Astrocyte (in vitro differentiated cells and primary cell): ENCODE measurements around the gene IGFBP2. TPM values are rescaled to one million over a fixed set of nuclear protein-coding genes. Genes with fewer than 3 reads are reported as not detected.
A peak's percentile ranks its signal among the peaks of the same experiment; 100 is the strongest.

Source experiments
- DNase-seq: peaks from one replicate; pipeline ENCODE4 v3.0.0-alpha.2; 2010; ENCODE audit warnings: low read depth
- FAIRE-seq: peaks from 2 replicates; lab custom pipeline; 2011; peaks lifted over from hg19 to GRCh38; lab: Jason Lieb, UNC
- H2AFZ ChIP-seq: 2 replicates; pipeline ENCODE4 v1.6.0; 2012; ENCODE audit warnings: low read depth, low read length, inconsistent platforms
- H3K27ac ChIP-seq: 2 replicates; pipeline ENCODE4 v1.5.1; 2011; ENCODE audit warnings: low read depth, low read length, inconsistent platforms
- H3K27me3 ChIP-seq: 2 replicates; pipeline ENCODE4 v1.6.0; 2011; ENCODE audit warnings: low read length, inconsistent platforms; ENCODE audit not compliant: insufficient read depth
- H3K36me3 ChIP-seq: 2 replicates; pipeline ENCODE4 v1.5.1; 2011; ENCODE audit warnings: low read length, inconsistent platforms; ENCODE audit not compliant: insufficient read depth
- H3K4me1 ChIP-seq: 2 replicates; pipeline ENCODE4 v1.5.1; 2011; ENCODE audit warnings: low read length, inconsistent platforms; ENCODE audit not compliant: insufficient read depth
- H3K4me2 ChIP-seq: 2 replicates; pipeline ENCODE4 v1.6.0; 2012; ENCODE audit warnings: low read length, inconsistent platforms
- H3K4me3 ChIP-seq: 2 replicates; pipeline ENCODE4 v1.5.1; 2011; ENCODE audit warnings: low read depth, mild to moderate bottlenecking, low read length, inconsistent platforms; ENCODE audit not compliant: insufficient read depth
- H3K79me2 ChIP-seq: 2 replicates; pipeline ENCODE4 v1.6.0; 2012; ENCODE audit warnings: mild to moderate bottlenecking, low read length, inconsistent platforms; ENCODE audit not compliant: insufficient read depth
- H3K9ac ChIP-seq: 2 replicates; pipeline ENCODE4 v1.6.0; 2012; ENCODE audit warnings: mild to moderate bottlenecking, low read length, inconsistent platforms
- H3K9me3 ChIP-seq: 2 replicates; pipeline ENCODE4 v1.5.1; 2012; ENCODE audit warnings: low read depth, mild to moderate bottlenecking, low read length, inconsistent platforms; ENCODE audit not compliant: insufficient read depth
- H4K20me1 ChIP-seq: 2 replicates; pipeline ENCODE4 v1.6.0; 2012; ENCODE audit warnings: low read length, inconsistent platforms; ENCODE audit not compliant: insufficient read depth
- H3K27ac Mint-ChIP-seq: one replicate; pipeline ENCODE4 v1.8.0; 2021; ENCODE audit warnings: mild to moderate bottlenecking, mixed read lengths; ENCODE audit not compliant: unreplicated experiment
- H3K27me3 Mint-ChIP-seq: one replicate; pipeline ENCODE4 v1.8.0; 2021; ENCODE audit warnings: low read depth, mixed read lengths; ENCODE audit not compliant: unreplicated experiment
- H3K36me3 Mint-ChIP-seq: one replicate; pipeline ENCODE4 v1.8.0; 2021; ENCODE audit warnings: low read depth, mixed read lengths; ENCODE audit not compliant: unreplicated experiment
- H3K4me1 Mint-ChIP-seq: one replicate; pipeline ENCODE4 v1.8.0; 2021; ENCODE audit warnings: low read depth, mixed read lengths; ENCODE audit not compliant: unreplicated experiment
- H3K4me3 Mint-ChIP-seq: one replicate; pipeline ENCODE4 v1.8.0; 2021; ENCODE audit warnings: mild to moderate bottlenecking, moderate library complexity, mixed read lengths; ENCODE audit not compliant: unreplicated experiment
- H3K9me3 Mint-ChIP-seq: one replicate; pipeline ENCODE4 v1.8.0; 2021; ENCODE audit warnings: mild to moderate bottlenecking, mixed read lengths; ENCODE audit not compliant: unreplicated experiment
- CTCF ChIP-seq: IDR thresholded peaks from 2 replicates; pipeline ENCODE4 v1.5.1; 2011; ENCODE audit warnings: low read depth, mild to moderate bottlenecking, inconsistent platforms, low read length, moderate library complexity; ENCODE audit not compliant: insufficient read depth
- EZH2 ChIP-seq: IDR thresholded peaks from 2 replicates; pipeline ENCODE4 v1.6.1; 2012; ENCODE audit warnings: mild to moderate bottlenecking, low read length, inconsistent platforms; ENCODE audit not compliant: insufficient read depth
- total RNA-seq: library from RNA; stranded (reverse); gene quantifications from 2 replicates; pipeline ENCODE4 v1.2.1, GENCODE V29; 2021

The IGFBP2 gene
- total RNA-seq, 1 donor from 2014 or later = 944 TPM

GRCh38 chr2:216683846-216684245, 50.6 kb downstream of the IGFBP2 start:
- H3K27me3 ChIP-seq = no peaks in the 10 kb centered on the region
- Mint-ChIP-seq H3K9me3 (peaks cover 2% of the 10 kb centered on the region), H3K4me3 (no peak overlapping the region), H3K4me1 (peaks cover 63% of the 10 kb centered on the region), H3K27me3 (no peaks in the 10 kb centered on the region), H3K36me3 (peaks cover 12% of the 10 kb centered on the region), H3K27ac (peak overlapping the region; percentile 67)
- no peak overlapping the region for H3K9ac ChIP-seq
- H3K27ac ChIP-seq = no peak overlapping the region
- H3K4me3 ChIP-seq = no peak overlapping the region
- no peaks in the 10 kb centered on the region for H3K9me3 ChIP-seq
- H4K20me1 ChIP-seq = peaks cover 71% of the 10 kb centered on the region
- H3K36me3 ChIP-seq = peaks cover 8% of the 10 kb centered on the region
- no peak for FAIRE-seq
- peaks cover 10% of the 10 kb centered on the region for H3K4me1 ChIP-seq
- peaks cover 20% of the 10 kb centered on the region for H3K79me2 ChIP-seq
- DNase-seq = peak; percentile 70
- no peak overlapping the region for H2AFZ ChIP-seq
- TF ChIP-seq CTCF = no peak
- TF ChIP-seq EZH2 = no peak
- no peak overlapping the region for H3K4me2 ChIP-seq

GRCh38 chr2:216685327-216685875, 52.2 kb downstream of the IGFBP2 start:
- Histone ChIP-seq H3K4me1 (peaks cover 14% of the 10 kb centered on the region), H2AFZ (no peak overlapping the region), H4K20me1 (peaks cover 71% of the 10 kb centered on the region), H3K9me3 (no peaks in the 10 kb centered on the region), H3K27me3 (no peaks in the 10 kb centered on the region), H3K79me2 (peaks cover 33% of the 10 kb centered on the region), H3K27ac (no peak overlapping the region), H3K4me2 (no peak overlapping the region), H3K4me3 (no peak overlapping the region), H3K9ac (no peak overlapping the region), H3K36me3 (peaks cover 11% of the 10 kb centered on the region)
- TF ChIP-seq EZH2 (no peak), CTCF (no peak)
- Mint-ChIP-seq H3K9me3 (peaks cover 2% of the 10 kb centered on the region), H3K36me3 (peaks cover 14% of the 10 kb centered on the region), H3K4me1 (peaks cover 61% of the 10 kb centered on the region), H3K4me3 (peak overlapping the region; percentile 40), H3K27ac (no peak overlapping the region), H3K27me3 (no peaks in the 10 kb centered on the region)
- no peak for FAIRE-seq
- DNase-seq = no peak

GRCh38 chr2:216687111-216687510, 53.9 kb downstream of the IGFBP2 start:
- no peak overlapping the region for H3K4me3 Mint-ChIP-seq

More at GRCh38 chr2:216687111-216687510, 53.9 kb downstream of the IGFBP2 start:
- peaks cover 4% of the 10 kb centered on the region for H3K36me3 Mint-ChIP-seq
- H4K20me1 ChIP-seq = peaks cover 62% of the 10 kb centered on the region
- H3K4me3 ChIP-seq = no peak overlapping the region
- H2AFZ ChIP-seq = no peak overlapping the region
- H3K9ac ChIP-seq = no peak overlapping the region
- H3K27me3 Mint-ChIP-seq = no peaks in the 10 kb centered on the region
- H3K9me3 Mint-ChIP-seq = no peaks in the 10 kb centered on the region
- H3K4me1 Mint-ChIP-seq = peaks cover 51% of the 10 kb centered on the region
- H3K9me3 ChIP-seq = no peaks in the 10 kb centered on the region
- no peak for FAIRE-seq
- DNase-seq = no peak
- H3K79me2 ChIP-seq = peaks cover 43% of the 10 kb centered on the region
- H3K27ac ChIP-seq = no peak overlapping the region
- H3K27me3 ChIP-seq = no peaks in the 10 kb centered on the region
- TF ChIP-seq EZH2 = no peak
- no peak for TF ChIP-seq CTCF
- H3K27ac Mint-ChIP-seq = no peak overlapping the region
- H3K4me2 ChIP-seq = no peak overlapping the region
- H3K36me3 ChIP-seq = peaks cover 11% of the 10 kb centered on the region
- H3K4me1 ChIP-seq = peaks cover 18% of the 10 kb centered on the region
